ENCODE results near the gene NFKBIA.
"Not testable (repeated sequence)": the region's sequence is repeated elsewhere in the genome, so short reads cannot be mapped to it uniquely, and the experiment has no call there.

The NFKBIA gene

GRCh38 chr14:35380794-35381193 is 23.8 kb downstream of the NFKBIA start:
- Mint-ChIP-seq H3K27ac (no peak overlapping the region), H3K4me3 (no peak overlapping the region), H3K4me1 (ENCODE audit: low read depth) (peaks cover 29% of the 10 kb centered on the region), H3K27me3 (peaks cover 3% of the 10 kb centered on the region), H3K9me3 (no peaks in the 10 kb centered on the region), H3K36me3 (ENCODE audit: low read depth) (no peaks in the 10 kb centered on the region)
- intact Hi-C loops (cut with micrococcal nuclease): no loop called here

DNA sequence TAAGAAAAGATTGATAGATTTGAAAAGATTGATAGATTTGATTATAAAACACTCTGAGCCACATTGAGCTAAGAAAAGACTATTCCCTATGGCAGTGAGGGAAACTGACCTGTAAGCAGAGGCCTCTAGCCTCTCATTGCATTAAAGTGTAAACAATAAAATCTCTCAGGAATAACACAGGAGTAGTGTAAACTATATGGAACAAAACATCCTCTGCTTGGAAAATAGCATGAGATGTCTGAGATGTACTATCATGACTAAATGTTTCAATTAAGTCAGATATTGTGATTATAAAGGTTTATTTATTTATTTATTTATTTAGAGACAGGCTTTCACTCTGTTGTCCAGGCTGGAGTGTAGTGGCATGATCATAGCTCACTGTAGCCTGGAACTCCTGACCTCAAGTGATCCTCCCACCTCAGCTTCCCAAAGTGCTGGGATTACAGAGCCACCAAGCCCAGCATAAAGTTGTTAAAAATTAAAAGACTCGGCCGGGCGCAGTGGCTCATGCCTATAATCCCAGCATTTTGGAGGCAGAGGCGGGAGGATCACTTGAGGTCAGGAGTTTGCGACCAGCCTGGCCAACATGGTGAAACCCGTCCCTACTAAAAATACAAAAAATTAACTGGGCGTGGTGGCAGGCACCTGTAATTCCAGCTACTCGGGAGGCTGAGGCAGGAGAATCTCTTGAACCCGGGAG is 25.2 kb downstream of the NFKBIA start:
- H3K4me3 Mint-ChIP-seq; H3K36me3 Mint-ChIP-seq (ENCODE audit: low read depth); intact Hi-C loops (cut with micrococcal nuclease); H3K27ac Mint-ChIP-seq; H3K9me3 Mint-ChIP-seq; H3K27me3 Mint-ChIP-seq: not testable (repeated sequence)
- peaks cover 30% of the 10 kb centered on the region for H3K4me1 Mint-ChIP-seq (ENCODE audit: low read depth)

- no peak overlapping the region for H3K4me3 Mint-ChIP-seq
- intact Hi-C loops (cut with micrococcal nuclease): no loop called here
- peaks cover 3% of the 10 kb centered on the region for H3K27me3 Mint-ChIP-seq
- H3K36me3 Mint-ChIP-seq (ENCODE audit: low read depth): no peaks in the 10 kb centered on the region
- H3K9me3 Mint-ChIP-seq: no peaks in the 10 kb centered on the region
- peaks cover 30% of the 10 kb centered on the region for H3K4me1 Mint-ChIP-seq (ENCODE audit: low read depth)
- no peak overlapping the region for H3K27ac Mint-ChIP-seq
Measured at GRCh38 chr14:35378425-35379233, 25.9 kb downstream of the NFKBIA start.

GRCh38 chr14:35375558-35376025 is 29.0 kb downstream of the NFKBIA start:
- H3K27me3 Mint-ChIP-seq: no peaks in the 10 kb centered on the region
- H3K4me1 Mint-ChIP-seq (ENCODE audit: low read depth): peaks cover 32% of the 10 kb centered on the region
- intact Hi-C loops (cut with micrococcal nuclease): no loop called here
- H3K9me3 Mint-ChIP-seq: peaks cover 9% of the 10 kb centered on the region
- no peak overlapping the region for H3K4me3 Mint-ChIP-seq
- H3K36me3 Mint-ChIP-seq (ENCODE audit: low read depth): peaks cover 6% of the 10 kb centered on the region
- peak overlapping the region; percentile 68 for H3K27ac Mint-ChIP-seq

GRCh38 chr14:35374263-35374712 is 30.3 kb downstream of the NFKBIA start:
- Mint-ChIP-seq H3K4me1 (ENCODE audit: low read depth) (peaks cover 38% of the 10 kb centered on the region), H3K36me3 (ENCODE audit: low read depth) (peaks cover 6% of the 10 kb centered on the region), H3K27ac (peak overlapping the region; percentile 80), H3K27me3 (no peaks in the 10 kb centered on the region), H3K9me3 (peaks cover 9% of the 10 kb centered on the region), H3K4me3 (no peak overlapping the region)
- intact Hi-C loops (cut with micrococcal nuclease): no loop called here

GRCh38 chr14:35373208-35373607 is 31.3 kb downstream of the NFKBIA start:
- intact Hi-C loops (cut with micrococcal nuclease); H3K9me3 Mint-ChIP-seq; H3K4me3 Mint-ChIP-seq; H3K27me3 Mint-ChIP-seq; H3K36me3 Mint-ChIP-seq (ENCODE audit: low read depth): not testable (repeated sequence)
- H3K27ac Mint-ChIP-seq: peak overlapping the region; percentile 80
- H3K4me1 Mint-ChIP-seq (ENCODE audit: low read depth): peaks cover 44% of the 10 kb centered on the region

DNA sequence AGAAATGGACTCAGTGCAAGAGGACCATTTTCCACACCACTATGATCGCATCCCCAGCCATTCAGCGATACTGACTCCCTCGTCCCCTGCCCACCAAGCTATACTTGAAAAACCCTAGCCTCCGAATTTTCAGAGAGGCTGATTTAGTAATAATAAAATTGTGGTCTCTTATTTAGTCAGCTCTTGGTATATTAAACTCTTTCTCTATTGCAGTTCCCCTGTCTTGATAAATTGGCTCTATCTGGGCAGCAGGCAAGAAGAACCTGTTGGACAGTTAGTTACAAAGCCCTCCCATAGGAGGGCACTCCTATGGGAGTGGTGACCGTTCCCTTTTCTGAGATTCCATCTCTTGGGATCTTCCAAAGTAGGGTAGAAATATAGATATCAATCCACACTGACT is 33.6 kb downstream of the NFKBIA start:
- H3K36me3 Mint-ChIP-seq (ENCODE audit: low read depth): peaks cover 6% of the 10 kb centered on the region
- intact Hi-C loops (cut with micrococcal nuclease): no loop called here
- H3K4me1 Mint-ChIP-seq (ENCODE audit: low read depth): peaks cover 58% of the 10 kb centered on the region
- H3K27me3 Mint-ChIP-seq: no peaks in the 10 kb centered on the region
- no peak overlapping the region for H3K4me3 Mint-ChIP-seq
- H3K27ac Mint-ChIP-seq: no peak overlapping the region
- peaks cover 9% of the 10 kb centered on the region for H3K9me3 Mint-ChIP-seq

GRCh38 chr14:35369701-35370191 is 34.8 kb downstream of the NFKBIA start:
- Mint-ChIP-seq H3K36me3 (ENCODE audit: low read depth) (peaks cover 6% of the 10 kb centered on the region), H3K27me3 (no peaks in the 10 kb centered on the region), H3K4me1 (ENCODE audit: low read depth) (peaks cover 64% of the 10 kb centered on the region), H3K9me3 (peaks cover 9% of the 10 kb centered on the region), H3K27ac (peak overlapping the region; percentile 56), H3K4me3 (no peak overlapping the region)
- intact Hi-C loops (cut with micrococcal nuclease): loop anchor here (5.0 kb wide), 1 partner anchor 37 kb away; no protein-coding TSS in a partner anchor

- Mint-ChIP-seq H3K4me1 (ENCODE audit: low read depth) (peaks cover 56% of the 10 kb centered on the region), H3K27me3 (no peaks in the 10 kb centered on the region)
Measured at GRCh38 chr14:35368583-35369392, 35.8 kb downstream of the NFKBIA start.

GRCh38 chr14:35368139-35368460 is 36.4 kb downstream of the NFKBIA start:
- H3K27ac Mint-ChIP-seq: peak overlapping the region; percentile 98
- H3K27me3 Mint-ChIP-seq: no peaks in the 10 kb centered on the region
- no peak overlapping the region for H3K4me3 Mint-ChIP-seq
- peaks cover 9% of the 10 kb centered on the region for H3K9me3 Mint-ChIP-seq
- peaks cover 6% of the 10 kb centered on the region for H3K36me3 Mint-ChIP-seq (ENCODE audit: low read depth)
- H3K4me1 Mint-ChIP-seq (ENCODE audit: low read depth): peaks cover 59% of the 10 kb centered on the region
- intact Hi-C loops (cut with micrococcal nuclease): loop anchor here (5.0 kb wide), 1 partner anchor 36 kb away; no protein-coding TSS in a partner anchor

More at GRCh38 chr14:35368583-35369392, 35.8 kb downstream of the NFKBIA start:
- peaks cover 6% of the 10 kb centered on the region for H3K36me3 Mint-ChIP-seq (ENCODE audit: low read depth)
- H3K4me3 Mint-ChIP-seq: no peak overlapping the region
- intact Hi-C loops (cut with micrococcal nuclease): loop anchor here (5.0 kb wide), 1 partner anchor 36 kb away; no protein-coding TSS in a partner anchor
- H3K9me3 Mint-ChIP-seq: peaks cover 9% of the 10 kb centered on the region
- peak overlapping the region; percentile 98 for H3K27ac Mint-ChIP-seq

- H3K36me3 Mint-ChIP-seq (ENCODE audit: low read depth): peaks cover 6% of the 10 kb centered on the region
- H3K4me1 Mint-ChIP-seq (ENCODE audit: low read depth): peaks cover 63% of the 10 kb centered on the region
- no peaks in the 10 kb centered on the region for H3K27me3 Mint-ChIP-seq
- peaks cover 9% of the 10 kb centered on the region for H3K9me3 Mint-ChIP-seq
- intact Hi-C loops (cut with micrococcal nuclease): loop anchor here (5.0 kb wide), 1 partner anchor 35 kb away; no protein-coding TSS in a partner anchor
- H3K4me3 Mint-ChIP-seq: no peak overlapping the region
- H3K27ac Mint-ChIP-seq: peak overlapping the region; percentile 98
Measured at GRCh38 chr14:35367056-35367372, 37.5 kb downstream of the NFKBIA start.

DNA sequence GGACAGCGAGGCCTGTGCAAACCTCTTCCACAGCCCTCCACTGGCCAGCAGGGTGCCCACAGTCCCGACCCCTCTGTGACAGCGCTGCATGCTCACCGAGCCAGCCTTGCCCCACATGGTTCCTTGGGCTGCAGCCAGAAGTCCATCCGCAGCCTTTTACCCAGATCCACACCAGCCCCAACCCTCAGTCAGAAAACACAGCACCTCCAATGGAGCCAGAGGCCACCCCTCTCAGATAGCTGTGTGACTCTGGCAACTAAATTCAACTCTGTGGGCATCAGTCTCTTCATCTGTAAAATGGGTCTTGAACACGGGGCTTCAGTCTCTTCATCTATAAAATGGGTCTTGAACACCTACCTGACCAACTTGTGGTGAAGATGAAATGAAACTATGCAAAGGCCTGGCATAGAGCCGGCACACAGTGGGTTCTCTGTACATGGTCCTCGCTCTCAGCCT is 38.0 kb downstream of the NFKBIA start:
- Mint-ChIP-seq H3K27ac (peak overlapping the region; percentile 98), H3K36me3 (ENCODE audit: low read depth) (peaks cover 6% of the 10 kb centered on the region), H3K9me3 (peaks cover 9% of the 10 kb centered on the region), H3K4me1 (ENCODE audit: low read depth) (peaks cover 65% of the 10 kb centered on the region), H3K27me3 (no peaks in the 10 kb centered on the region), H3K4me3 (no peak overlapping the region)
- intact Hi-C loops (cut with micrococcal nuclease): loop anchor here (5.0 kb wide), 1 partner anchor 34 kb away; no protein-coding TSS in a partner anchor

DNA sequence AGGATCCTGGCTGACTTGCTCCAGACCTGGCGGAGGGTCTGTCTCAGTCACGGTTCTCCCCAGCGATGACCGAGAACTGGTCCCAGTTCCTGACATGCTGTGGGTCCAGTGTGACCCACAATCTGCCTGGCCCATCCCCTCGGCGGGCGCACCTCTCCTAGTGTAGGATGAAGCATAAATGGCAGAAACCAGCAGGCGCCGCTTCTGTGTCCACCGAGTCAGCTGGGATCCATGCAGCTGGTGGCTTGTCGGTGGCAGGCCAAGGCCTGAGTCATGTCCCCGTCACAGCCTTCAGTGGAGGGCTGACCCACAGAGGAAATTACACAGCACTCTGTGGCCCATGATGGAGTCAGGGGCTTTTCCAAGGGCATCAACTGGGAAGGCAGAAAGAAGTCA is 38.5 kb downstream of the NFKBIA start:
- Mint-ChIP-seq H3K4me1 (ENCODE audit: low read depth) (peaks cover 65% of the 10 kb centered on the region), H3K4me3 (peak overlapping the region; percentile 39), H3K36me3 (ENCODE audit: low read depth) (peaks cover 2% of the 10 kb centered on the region), H3K27me3 (no peaks in the 10 kb centered on the region), H3K27ac (peak overlapping the region; percentile 98), H3K9me3 (peaks cover 5% of the 10 kb centered on the region)
- intact Hi-C loops (cut with micrococcal nuclease): loop anchor here (5.0 kb wide), 1 partner anchor 34 kb away; no protein-coding TSS in a partner anchor

All from dendritic cell treated with granulocyte-macrophage colony-stimulating factor and Interleukin-4, amounts not matched to agents 40 ng/mL and 50 ng/mL, for 4 days (primary cell).